HepG2 (cell line): ENCODE measurements around the gene UBAP1. TPM values are rescaled to one million over a fixed set of nuclear protein-coding genes. Genes with fewer than 3 reads are reported as not detected.
"Not testable (repeated sequence)": the region's sequence is repeated elsewhere in the genome, so short reads cannot be mapped to it uniquely, and the experiment has no call there.

Source experiments
- ARNTL ChIP-seq: sonication (generic); formaldehyde crosslinking; IDR thresholded peaks from 2 replicates; pipeline ENCODE4 v1.4.0; 2020; ENCODE audit warnings: mild to moderate bottlenecking, missing genetic modification reagents
- ATF7 ChIP-seq, 2 experiments: fragments of 450-650 bp in 1 of 2; sonication (generic) in 1 of 2; formaldehyde crosslinking in 1 of 2; IDR thresholded peaks; 2 replicates each; pipeline versions ENCODE4 v1.4.0 to v1.6.1; 2016 to 2020; ENCODE audit warnings: antibody characterized with exemption in 1 of 2, mild to moderate bottlenecking in 1 of 2, missing genetic modification reagents in 1 of 2
- DRAP1 ChIP-seq: IDR thresholded peaks from 2 replicates; pipeline ENCODE4 v1.6.1; 2016; ENCODE audit warnings: missing genetic modification reagents, missing compliant biosample characterization
- FOXA3 ChIP-seq: IDR thresholded peaks from 2 replicates; pipeline ENCODE4 v1.6.1; 2016; ENCODE audit warnings: missing genetic modification reagents, missing compliant biosample characterization
- FOXP1 ChIP-seq, 2 experiments: fragments of 450-650 bp in 1 of 2; IDR thresholded peaks; 2 replicates each; pipeline ENCODE4 v1.6.1; 2017 to 2018; ENCODE audit warnings: antibody characterized with exemption in 1 of 2
- GATAD1 ChIP-seq: IDR thresholded peaks from 2 replicates; pipeline ENCODE4 v1.6.1; 2016; ENCODE audit warnings: missing genetic modification reagents, missing compliant biosample characterization
- HOMEZ ChIP-seq: IDR thresholded peaks from 2 replicates; pipeline ENCODE4 v1.6.1; 2016; ENCODE audit warnings: low read depth
- ISL2 ChIP-seq: sonication (generic); formaldehyde crosslinking; IDR thresholded peaks from 2 replicates; pipeline ENCODE4 v1.5.0; 2020; ENCODE audit warnings: missing genetic modification reagents
- KAT8 ChIP-seq: IDR thresholded peaks from 2 replicates; pipeline ENCODE4 v1.6.1; 2016; ENCODE audit warnings: missing genetic modification reagents, missing compliant biosample characterization
- MXD4 ChIP-seq: IDR thresholded peaks from 2 replicates; pipeline ENCODE4 v1.6.1; 2016; ENCODE audit warnings: mild to moderate bottlenecking, missing biosample characterization, missing genetic modification reagents
- NCOA2 ChIP-seq: sonication (generic); formaldehyde crosslinking; IDR thresholded peaks from 2 replicates; pipeline ENCODE4 v1.8.0; 2022; ENCODE audit warnings: inconsistent platforms
- NCOR1 ChIP-seq: fragments of 200-600 bp; sonication (generic); IDR thresholded peaks from 2 replicates; pipeline ENCODE4 v1.7.0; 2017; ENCODE audit warnings: antibody characterized with exemption, low read length, borderline replicate concordance
- NONO ChIP-seq, 2 experiments: fragments of 450-650 bp in 1 of 2; sonication (generic) in 1 of 2; formaldehyde crosslinking in 1 of 2; IDR thresholded peaks in 1 of 2; conservative IDR thresholded peaks in 1 of 2; 2 replicates each; pipeline versions ENCODE4 v1.6.1 to v1.8.0; 2017 to 2022; ENCODE audit warnings: mild to moderate bottlenecking in 1 of 2, missing genetic modification reagents in 1 of 2, moderate library complexity in 1 of 2
- PPARG ChIP-seq: conservative IDR thresholded peaks from 2 replicates; pipeline ENCODE4 v1.6.1; 2016; ENCODE audit warnings: missing biosample characterization, missing genetic modification reagents
- RCOR2 ChIP-seq: IDR thresholded peaks from 2 replicates; pipeline ENCODE4 v1.6.1; 2016; ENCODE audit warnings: missing biosample characterization, missing genetic modification reagents
- SAP130 ChIP-seq: IDR thresholded peaks from 2 replicates; pipeline ENCODE4 v1.6.1; 2016; ENCODE audit warnings: low read depth
- SOX13 ChIP-seq, 3 experiments: fragments of 450-650 bp in 1 of 3; sonication (generic) in 1 of 3; formaldehyde crosslinking in 1 of 3; IDR thresholded peaks in 2 of 3; conservative IDR thresholded peaks in 1 of 3; 2 replicates each; pipeline versions ENCODE4 v1.5.0 to v1.6.1; 2016 to 2020; ENCODE audit warnings: antibody characterized with exemption in 1 of 3, mild to moderate bottlenecking in 1 of 3, missing compliant biosample characterization in 1 of 3, missing genetic modification reagents in 1 of 3, moderate library complexity in 1 of 3
- ZMYM3 ChIP-seq: sonication (generic); formaldehyde crosslinking; IDR thresholded peaks from 2 replicates; pipeline ENCODE4 v1.5.1; 2020; ENCODE audit warnings: mild to moderate bottlenecking, missing genetic modification reagents
- ZNF335 ChIP-seq: sonication (generic); formaldehyde crosslinking; IDR thresholded peaks from 2 replicates; pipeline ENCODE4 v1.4.0; 2020; ENCODE audit warnings: missing genetic modification reagents
- ZNF629 ChIP-seq: sonication (generic); formaldehyde crosslinking; conservative IDR thresholded peaks from 2 replicates; pipeline ENCODE4 v1.5.0; 2020; ENCODE audit warnings: missing genetic modification reagents
- polyA plus RNA-seq, 8 experiments: library from polyadenylated mRNA; depleted of rRNA in 3 of 8; stranded (reverse) in 7 of 8; unstranded in 1 of 8; fragments of >200 nt; fragmentation: Illumina TruSeq in 4 of 8; extraction: Trizol in 4 of 8; gene quantifications; 2 replicates each; pipeline versions ENCODE4 v1.2.1 to v1.2.3, GENCODE V29; 2011 to 2016; ENCODE audit warnings: low read depth in 4 of 8, missing spikeins in 1 of 8, mixed read lengths in 1 of 8; ENCODE audit not compliant: insufficient read depth in 1 of 8
- total RNA-seq, 5 experiments: library from RNA; depleted of rRNA; stranded (reverse); fragments of >200 nt; fragmentation: Illumina TruSeq; extraction: Trizol; gene quantifications; 2 replicates each; pipeline ENCODE4 v1.2.3, GENCODE V29; 2016; ENCODE audit warnings: low read depth in 1 of 5
- TF ChIP-seq, protein P1 (sequence below): sonication (generic); formaldehyde crosslinking; IDR thresholded peaks from 2 replicates; pipeline ENCODE4 v1.4.0; 2020; ENCODE audit warnings: missing genetic modification reagents, mild to moderate bottlenecking, borderline replicate concordance
- TF ChIP-seq, protein P2 (sequence below): sonication (generic); formaldehyde crosslinking; IDR thresholded peaks from 2 replicates; pipeline ENCODE4 v1.5.1; 2020; ENCODE audit warnings: missing genetic modification reagents, mild to moderate bottlenecking, borderline replicate concordance

UBAP1 gene
- total and polyA plus RNA-seq, 2 of the 13 experiments (the other 11 are each of a cell fraction or from before 2014, with no cell fraction given), result 19.5 to 40.5 TPM

DNA sequence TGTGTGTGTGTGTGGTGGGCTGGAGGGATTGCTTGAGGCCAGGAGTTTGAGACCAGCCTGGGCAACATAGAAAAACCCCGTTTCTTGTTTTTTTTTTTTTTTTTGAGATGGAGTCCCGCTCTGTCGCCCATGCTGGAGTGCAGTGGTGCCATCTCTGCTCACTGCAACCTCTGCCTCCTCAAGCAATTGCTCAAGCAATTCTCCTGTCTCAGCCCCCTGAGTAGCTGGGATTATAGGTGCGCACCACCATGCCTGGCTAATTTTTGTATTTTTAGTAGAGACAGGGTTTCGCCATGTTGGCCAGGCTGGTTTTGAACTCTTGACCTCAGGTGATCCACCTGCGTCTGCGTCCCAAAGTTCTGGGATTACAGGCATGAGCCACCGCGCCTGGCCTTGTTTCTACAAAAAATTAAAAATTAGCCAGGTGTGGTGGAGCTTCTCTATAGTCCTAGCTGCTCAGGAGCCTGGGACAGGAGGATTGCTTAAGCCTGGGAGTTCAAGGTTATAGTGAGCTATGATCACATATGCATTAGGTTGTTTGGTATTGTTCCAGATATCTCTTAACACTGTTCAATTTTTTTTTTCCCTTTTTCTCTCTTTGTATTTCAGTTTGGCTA is 47.4 kb downstream of the UBAP1 start (continued):
- TF ChIP-seq, protein P1, sequence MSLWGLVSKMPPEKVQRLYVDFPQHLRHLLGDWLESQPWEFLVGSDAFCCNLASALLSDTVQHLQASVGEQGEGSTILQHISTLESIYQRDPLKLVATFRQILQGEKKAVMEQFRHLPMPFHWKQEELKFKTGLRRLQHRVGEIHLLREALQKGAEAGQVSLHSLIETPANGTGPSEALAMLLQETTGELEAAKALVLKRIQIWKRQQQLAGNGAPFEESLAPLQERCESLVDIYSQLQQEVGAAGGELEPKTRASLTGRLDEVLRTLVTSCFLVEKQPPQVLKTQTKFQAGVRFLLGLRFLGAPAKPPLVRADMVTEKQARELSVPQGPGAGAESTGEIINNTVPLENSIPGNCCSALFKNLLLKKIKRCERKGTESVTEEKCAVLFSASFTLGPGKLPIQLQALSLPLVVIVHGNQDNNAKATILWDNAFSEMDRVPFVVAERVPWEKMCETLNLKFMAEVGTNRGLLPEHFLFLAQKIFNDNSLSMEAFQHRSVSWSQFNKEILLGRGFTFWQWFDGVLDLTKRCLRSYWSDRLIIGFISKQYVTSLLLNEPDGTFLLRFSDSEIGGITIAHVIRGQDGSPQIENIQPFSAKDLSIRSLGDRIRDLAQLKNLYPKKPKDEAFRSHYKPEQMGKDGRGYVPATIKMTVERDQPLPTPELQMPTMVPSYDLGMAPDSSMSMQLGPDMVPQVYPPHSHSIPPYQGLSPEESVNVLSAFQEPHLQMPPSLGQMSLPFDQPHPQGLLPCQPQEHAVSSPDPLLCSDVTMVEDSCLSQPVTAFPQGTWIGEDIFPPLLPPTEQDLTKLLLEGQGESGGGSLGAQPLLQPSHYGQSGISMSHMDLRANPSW, result 0 out of 2 replicates have a peak, but pooled peaks have one; percentile 42
- 0 out of 2 replicates have a peak, but pooled peaks have one; percentile 6 for TF ChIP-seq ATF7 (IDR thresholded peaks at IDR 0.05)
- TF ChIP-seq ATF7 (CRISPR knock-in tag; IDR thresholded peaks at IDR 0.05); FOXP1 (IDR thresholded peaks at IDR 0.05); NONO (IDR thresholded peaks at IDR 0.05): not testable (repeated sequence)
- peak; percentile 82 for TF ChIP-seq ZMYM3
- peak; percentile 79 for TF ChIP-seq NCOR1
- TF ChIP-seq DRAP1 (CRISPR knock-in tag), result peak; percentile 39; the same call in 1 of the 2 replicates
- TF ChIP-seq SAP130 (CRISPR knock-in tag), result peak; percentile 55
- 0 out of 2 replicates have a peak, but pooled peaks have one; percentile 29 for TF ChIP-seq MXD4 (CRISPR knock-in tag)
- TF ChIP-seq ZNF629 (CRISPR knock-in tag), result peak; percentile 39
- TF ChIP-seq FOXP1 (CRISPR knock-in tag; IDR thresholded peaks at IDR 0.05), result peak; percentile 64
- 0 out of 2 replicates have a peak, but pooled peaks have one; percentile 16 for TF ChIP-seq ZNF335 (CRISPR knock-in tag)
- TF ChIP-seq ARNTL (CRISPR knock-in tag), result peak; percentile 58; the same call in 1 of the 2 replicates
- peak; percentile 71 for TF ChIP-seq PPARG
- TF ChIP-seq FOXA3 (CRISPR knock-in tag), result peak; percentile 76
- peak; percentile 87 for TF ChIP-seq HOMEZ (CRISPR knock-in tag)
- TF ChIP-seq GATAD1, result peak; percentile 50; the same call in 1 of the 2 replicates
- TF ChIP-seq NCOA2 (CRISPR knock-in tag), result peak; percentile 72
- peak; percentile 48; the same call in 1 of the 2 replicates for TF ChIP-seq SOX13 (IDR thresholded peaks at IDR 0.05)
- TF ChIP-seq SOX13 (CRISPR knock-in tag; conservative IDR thresholded peaks at IDR 0.05 in 1 of 2, IDR thresholded peaks at IDR 0.05 in 1 of 2), result peak in 1 of 2 experiments; percentile 90; a peak in 2 of 4 replicates
- TF ChIP-seq NONO (CRISPR knock-in tag; conservative IDR thresholded peaks at IDR 0.05), result peak; percentile 49
- TF ChIP-seq, protein P2, sequence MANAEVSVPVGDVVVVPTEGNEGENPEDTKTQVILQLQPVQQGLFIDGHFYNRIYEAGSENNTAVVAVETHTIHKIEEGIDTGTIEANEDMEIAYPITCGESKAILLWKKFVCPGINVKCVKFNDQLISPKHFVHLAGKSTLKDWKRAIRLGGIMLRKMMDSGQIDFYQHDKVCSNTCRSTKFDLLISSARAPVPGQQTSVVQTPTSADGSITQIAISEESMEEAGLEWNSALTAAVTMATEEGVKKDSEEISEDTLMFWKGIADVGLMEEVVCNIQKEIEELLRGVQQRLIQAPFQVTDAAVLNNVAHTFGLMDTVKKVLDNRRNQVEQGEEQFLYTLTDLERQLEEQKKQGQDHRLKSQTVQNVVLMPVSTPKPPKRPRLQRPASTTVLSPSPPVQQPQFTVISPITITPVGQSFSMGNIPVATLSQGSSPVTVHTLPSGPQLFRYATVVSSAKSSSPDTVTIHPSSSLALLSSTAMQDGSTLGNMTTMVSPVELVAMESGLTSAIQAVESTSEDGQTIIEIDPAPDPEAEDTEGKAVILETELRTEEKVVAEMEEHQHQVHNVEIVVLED (CRISPR knock-in tag), result peak; percentile 42; the same call in 1 of the 2 replicates
- TF ChIP-seq RCOR2 (CRISPR knock-in tag), result peak; percentile 71; the same call in 1 of the 2 replicates
- peak; percentile 58; the same call in 1 of the 2 replicates for TF ChIP-seq KAT8 (CRISPR knock-in tag)
- 0 out of 2 replicates have a peak, but pooled peaks have one; percentile 41 for TF ChIP-seq ISL2
